KMS-11 (cell line): Measurements from ENCODE around the gene GFM1.
"Not testable (repeated sequence)": the region's sequence is repeated elsewhere in the genome, so short reads cannot be mapped to it uniquely, and the experiment has no call there.

Source experiments
- H2AFZ ChIP-seq: fragments of 200-600 bp; sonication (generic); 2 replicates; pipeline ENCODE4 v1.6.1; 2016; ENCODE audit warnings: antibody characterized with exemption, mixed run types, low read depth
- H3K27ac ChIP-seq: fragments of 200-600 bp; sonication (generic); 2 replicates; pipeline ENCODE4 v1.6.1; 2016; ENCODE audit warnings: mild to moderate bottlenecking, mixed run types
- H3K27me3 ChIP-seq: fragments of 200-600 bp; sonication (generic); 2 replicates; pipeline ENCODE4 v1.6.1; 2017; ENCODE audit warnings: mild to moderate bottlenecking, low read depth, mixed run types, moderate library complexity; ENCODE audit not compliant: insufficient read depth
- H3K36me3 ChIP-seq: fragments of 200-600 bp; sonication (generic); 2 replicates; pipeline ENCODE4 v1.6.1; 2017; ENCODE audit warnings: mild to moderate bottlenecking, mixed run types; ENCODE audit not compliant: insufficient read depth
- H3K4me1 ChIP-seq: fragments of 200-600 bp; sonication (generic); 2 replicates; pipeline ENCODE4 v1.6.1; 2016; ENCODE audit warnings: mild to moderate bottlenecking, low read depth, mixed run types; ENCODE audit not compliant: poor library complexity, severe bottlenecking
- H3K4me2 ChIP-seq: fragments of 200-600 bp; sonication (generic); 2 replicates; pipeline ENCODE4 v1.7.0; 2016; ENCODE audit warnings: mild to moderate bottlenecking, mixed run types
- H3K4me3 ChIP-seq: fragments of 200-600 bp; sonication (generic); IDR thresholded peaks from 2 replicates; pipeline ENCODE4 v1.6.1; 2017; ENCODE audit warnings: low read depth, low read length, mixed read lengths; ENCODE audit not compliant: insufficient read depth
- H3K79me2 ChIP-seq: fragments of 200-600 bp; sonication (generic); 2 replicates; pipeline ENCODE4 v1.6.1; 2016; ENCODE audit warnings: low read depth, mixed run types; ENCODE audit not compliant: insufficient read depth
- H3K9ac ChIP-seq: fragments of 200-600 bp; sonication (generic); 2 replicates; pipeline ENCODE4 v1.6.1; 2016; ENCODE audit warnings: mild to moderate bottlenecking, mixed run types
- H4K20me1 ChIP-seq: fragments of 200-600 bp; sonication (generic); 2 replicates; pipeline ENCODE4 v1.6.1; 2016; ENCODE audit warnings: mild to moderate bottlenecking, mixed run types; ENCODE audit not compliant: insufficient read depth
- CTCF ChIP-seq: fragments of 200-600 bp; sonication (generic); conservative IDR thresholded peaks from 2 replicates; pipeline ENCODE4 v1.6.1; 2017; ENCODE audit warnings: low read depth, mild to moderate bottlenecking, antibody characterized with exemption, low read length, moderate library complexity, mixed read lengths

The GFM1 gene

GRCh38 chr3:158683230-158683962, 39.1 kb downstream of the GFM1 start:
- H3K27me3 ChIP-seq: no peaks in the 10 kb centered on the region
- no peak overlapping the region for H3K4me3 ChIP-seq
- H3K4me2 ChIP-seq: no peak overlapping the region
- H2AFZ ChIP-seq: no peak overlapping the region
- no peak for TF ChIP-seq CTCF
- H3K27ac ChIP-seq: no peak overlapping the region
- no peak overlapping the region for H3K9ac ChIP-seq
- H3K4me1 ChIP-seq: no peaks in the 10 kb centered on the region
- H3K79me2 ChIP-seq: no peaks in the 10 kb centered on the region
- no peaks in the 10 kb centered on the region for H3K36me3 ChIP-seq
- no peaks in the 10 kb centered on the region for H4K20me1 ChIP-seq

GRCh38 chr3:158685159-158685558, 40.8 kb downstream of the GFM1 start:
- Histone ChIP-seq H3K79me2 (no peaks in the 10 kb centered on the region), H4K20me1 (no peaks in the 10 kb centered on the region), H3K36me3 (no peaks in the 10 kb centered on the region), H3K4me1 (no peaks in the 10 kb centered on the region), H3K27ac (no peak overlapping the region), H3K4me2 (no peak overlapping the region), H2AFZ (no peak overlapping the region), H3K9ac (no peak overlapping the region), H3K27me3 (no peaks in the 10 kb centered on the region), H3K4me3 (no peak overlapping the region)
- no peak for TF ChIP-seq CTCF

- not testable (repeated sequence) for H3K36me3 ChIP-seq
Observed at GRCh38 chr3:158693866-158694456, 49.6 kb downstream of the GFM1 start.

GRCh38 chr3:158696618-158697017, 52.3 kb downstream of the GFM1 start:
- TF ChIP-seq CTCF: no peak
- Histone ChIP-seq H3K79me2 (no peaks in the 10 kb centered on the region), H3K4me3 (no peak overlapping the region), H2AFZ (no peak overlapping the region), H3K27ac (no peak overlapping the region), H3K9ac (no peak overlapping the region), H3K36me3 (no peaks in the 10 kb centered on the region), H3K4me2 (no peak overlapping the region), H3K4me1 (no peaks in the 10 kb centered on the region), H4K20me1 (no peaks in the 10 kb centered on the region), H3K27me3 (no peaks in the 10 kb centered on the region)

More at GRCh38 chr3:158693866-158694456, 49.6 kb downstream of the GFM1 start:
- not testable (repeated sequence) for H3K4me3 ChIP-seq, H3K9ac ChIP-seq, H3K27me3 ChIP-seq, H3K79me2 ChIP-seq, H3K27ac ChIP-seq, H2AFZ ChIP-seq, H4K20me1 ChIP-seq, H3K4me1 ChIP-seq, H3K4me2 ChIP-seq

- Histone ChIP-seq H2AFZ (no peak overlapping the region), H4K20me1 (no peaks in the 10 kb centered on the region), H3K4me2 (no peak overlapping the region), H3K36me3 (no peaks in the 10 kb centered on the region), H3K4me3 (no peak overlapping the region), H3K27me3 (no peaks in the 10 kb centered on the region), H3K4me1 (no peaks in the 10 kb centered on the region), H3K27ac (no peak overlapping the region), H3K79me2 (no peaks in the 10 kb centered on the region), H3K9ac (no peak overlapping the region)
- TF ChIP-seq CTCF: no peak
Observed at GRCh38 chr3:158700559-158700958, 56.2 kb downstream of the GFM1 start.
